HepG2 (cell line): ENCODE measurements around the gene PRICKLE3. TPM values are rescaled to one million over a fixed set of nuclear protein-coding genes. Genes with fewer than 3 reads are reported as not detected.

Experiments used
- AHDC1 ChIP-seq: sonication (generic); formaldehyde crosslinking; IDR thresholded peaks from 2 replicates; pipeline ENCODE4 v1.5.1; 2020; ENCODE audit warnings: mild to moderate bottlenecking, missing genetic modification reagents, borderline replicate concordance
- CERS6 ChIP-seq: sonication (generic); formaldehyde crosslinking; IDR thresholded peaks from 2 replicates; pipeline ENCODE4 v1.5.0; 2020; ENCODE audit warnings: missing genetic modification reagents
- FLYWCH1 ChIP-seq: sonication (generic); formaldehyde crosslinking; IDR thresholded peaks from 2 replicates; pipeline ENCODE4 v1.8.1; 2023; ENCODE audit warnings: mild to moderate bottlenecking, missing genetic modification reagents
- HBP1 ChIP-seq: IDR thresholded peaks from 2 replicates; pipeline ENCODE4 v1.6.1; 2016; ENCODE audit warnings: low read depth, control low read depth
- SNAPC2 ChIP-seq: sonication (generic); formaldehyde crosslinking; IDR thresholded peaks from 2 replicates; pipeline ENCODE4 v1.8.1; 2022; ENCODE audit warnings: mild to moderate bottlenecking, missing genetic modification reagents
- ZNF367 ChIP-seq: sonication (generic); formaldehyde crosslinking; IDR thresholded peaks from 2 replicates; pipeline ENCODE4 v1.4.0; 2020; ENCODE audit warnings: missing genetic modification reagents, borderline replicate concordance
- ZNF552 ChIP-seq: sonication (generic); formaldehyde crosslinking; IDR thresholded peaks from 2 replicates; pipeline ENCODE4 v1.9.0; 2022; ENCODE audit warnings: missing genetic modification reagents, mild to moderate bottlenecking, borderline replicate concordance
- ZSCAN20 ChIP-seq: sonication (generic); formaldehyde crosslinking; IDR thresholded peaks from 2 replicates; pipeline ENCODE4 v1.4.0; 2020; ENCODE audit warnings: missing genetic modification reagents, mild to moderate bottlenecking, borderline replicate concordance
- ZSCAN29 ChIP-seq: sonication (generic); formaldehyde crosslinking; conservative IDR thresholded peaks from 2 replicates; pipeline ENCODE4 v1.4.0; 2020; ENCODE audit warnings: mild to moderate bottlenecking, missing genetic modification reagents
- polyA plus RNA-seq, 8 experiments: library from polyadenylated mRNA; depleted of rRNA in 3 of 8; stranded (reverse) in 7 of 8; unstranded in 1 of 8; fragments of >200 nt; fragmentation: Illumina TruSeq in 4 of 8; extraction: Trizol in 4 of 8; gene quantifications; 2 replicates each; pipeline versions ENCODE4 v1.2.1 to v1.2.3, GENCODE V29; 2011 to 2016; ENCODE audit warnings: low read depth in 4 of 8, missing spikeins in 1 of 8, mixed read lengths in 1 of 8; ENCODE audit not compliant: insufficient read depth in 1 of 8
- total RNA-seq, 5 experiments: library from RNA; depleted of rRNA; stranded (reverse); fragments of >200 nt; fragmentation: Illumina TruSeq; extraction: Trizol; gene quantifications; 2 replicates each; pipeline ENCODE4 v1.2.3, GENCODE V29; 2016; ENCODE audit warnings: low read depth in 1 of 5
- TF ChIP-seq, protein P1 (sequence below): sonication (generic); formaldehyde crosslinking; IDR thresholded peaks from 2 replicates; pipeline ENCODE4 v1.9.0; 2022; ENCODE audit warnings: missing genetic modification reagents, mild to moderate bottlenecking, borderline replicate concordance
- TF ChIP-seq, protein P2 (sequence below): sonication (generic); formaldehyde crosslinking; conservative IDR thresholded peaks from 2 replicates; pipeline ENCODE4 v1.8.0; 2022; ENCODE audit warnings: missing genetic modification reagents

Gene PRICKLE3
- total and polyA plus RNA-seq, 2 of the 13 experiments (the other 11 are each of a cell fraction or from before 2014, with no cell fraction given), result 2.6 TPM

DNA sequence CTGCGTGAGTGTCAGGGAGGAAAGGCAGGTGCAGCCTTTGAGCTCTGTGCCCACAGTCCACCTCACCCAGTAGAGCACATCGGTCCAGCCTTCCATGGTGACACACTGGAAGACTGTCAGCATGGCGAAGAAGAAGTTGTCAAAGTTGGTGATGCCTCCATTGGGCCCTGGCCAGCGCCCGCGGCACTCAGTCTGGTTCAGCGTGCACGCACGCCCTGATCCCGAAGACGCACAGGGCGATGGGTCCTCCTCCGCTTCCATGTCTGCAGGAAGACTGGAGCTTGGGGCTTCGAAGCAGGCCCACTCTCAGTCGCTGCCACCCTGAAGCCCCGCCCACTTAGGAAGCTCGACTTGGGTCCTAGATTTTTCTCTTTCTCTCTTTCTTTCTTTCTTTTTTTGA, 42.0 kb upstream of the PRICKLE3 start (continued):
- TF ChIP-seq HBP1 (CRISPR knock-in tag), result no peak
- TF ChIP-seq, protein P1, sequence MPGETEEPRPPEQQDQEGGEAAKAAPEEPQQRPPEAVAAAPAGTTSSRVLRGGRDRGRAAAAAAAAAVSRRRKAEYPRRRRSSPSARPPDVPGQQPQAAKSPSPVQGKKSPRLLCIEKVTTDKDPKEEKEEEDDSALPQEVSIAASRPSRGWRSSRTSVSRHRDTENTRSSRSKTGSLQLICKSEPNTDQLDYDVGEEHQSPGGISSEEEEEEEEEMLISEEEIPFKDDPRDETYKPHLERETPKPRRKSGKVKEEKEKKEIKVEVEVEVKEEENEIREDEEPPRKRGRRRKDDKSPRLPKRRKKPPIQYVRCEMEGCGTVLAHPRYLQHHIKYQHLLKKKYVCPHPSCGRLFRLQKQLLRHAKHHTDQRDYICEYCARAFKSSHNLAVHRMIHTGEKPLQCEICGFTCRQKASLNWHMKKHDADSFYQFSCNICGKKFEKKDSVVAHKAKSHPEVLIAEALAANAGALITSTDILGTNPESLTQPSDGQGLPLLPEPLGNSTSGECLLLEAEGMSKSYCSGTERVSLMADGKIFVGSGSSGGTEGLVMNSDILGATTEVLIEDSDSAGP (CRISPR knock-in tag), result no peak
- no peak for TF ChIP-seq ZNF367 (CRISPR knock-in tag)
- TF ChIP-seq AHDC1, result no peak
- no peak for TF ChIP-seq CERS6 (CRISPR knock-in tag)
- TF ChIP-seq FLYWCH1 (CRISPR knock-in tag), result no peak
- no peak for TF ChIP-seq ZSCAN20 (CRISPR knock-in tag)
- TF ChIP-seq SNAPC2, result no peak
- TF ChIP-seq ZNF552, result no peak
- TF ChIP-seq, protein P2, sequence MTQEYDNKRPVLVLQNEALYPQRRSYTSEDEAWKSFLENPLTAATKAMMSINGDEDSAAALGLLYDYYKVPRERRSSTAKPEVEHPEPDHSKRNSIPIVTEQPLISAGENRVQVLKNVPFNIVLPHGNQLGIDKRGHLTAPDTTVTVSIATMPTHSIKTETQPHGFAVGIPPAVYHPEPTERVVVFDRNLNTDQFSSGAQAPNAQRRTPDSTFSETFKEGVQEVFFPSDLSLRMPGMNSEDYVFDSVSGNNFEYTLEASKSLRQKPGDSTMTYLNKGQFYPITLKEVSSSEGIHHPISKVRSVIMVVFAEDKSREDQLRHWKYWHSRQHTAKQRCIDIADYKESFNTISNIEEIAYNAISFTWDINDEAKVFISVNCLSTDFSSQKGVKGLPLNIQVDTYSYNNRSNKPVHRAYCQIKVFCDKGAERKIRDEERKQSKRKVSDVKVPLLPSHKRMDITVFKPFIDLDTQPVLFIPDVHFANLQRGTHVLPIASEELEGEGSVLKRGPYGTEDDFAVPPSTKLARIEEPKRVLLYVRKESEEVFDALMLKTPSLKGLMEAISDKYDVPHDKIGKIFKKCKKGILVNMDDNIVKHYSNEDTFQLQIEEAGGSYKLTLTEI (CRISPR knock-in tag), result no peak
- no peak for TF ChIP-seq ZSCAN29 (CRISPR knock-in tag)
